ENCODE results near the gene DIDO1. TPM values are rescaled to one million over a fixed set of nuclear protein-coding genes. Genes with fewer than 3 reads are reported as not detected.

The DIDO1 gene
- total RNA-seq, 2 experiments from 2014 or later, result 65.1 to 70.6 TPM

DNA sequence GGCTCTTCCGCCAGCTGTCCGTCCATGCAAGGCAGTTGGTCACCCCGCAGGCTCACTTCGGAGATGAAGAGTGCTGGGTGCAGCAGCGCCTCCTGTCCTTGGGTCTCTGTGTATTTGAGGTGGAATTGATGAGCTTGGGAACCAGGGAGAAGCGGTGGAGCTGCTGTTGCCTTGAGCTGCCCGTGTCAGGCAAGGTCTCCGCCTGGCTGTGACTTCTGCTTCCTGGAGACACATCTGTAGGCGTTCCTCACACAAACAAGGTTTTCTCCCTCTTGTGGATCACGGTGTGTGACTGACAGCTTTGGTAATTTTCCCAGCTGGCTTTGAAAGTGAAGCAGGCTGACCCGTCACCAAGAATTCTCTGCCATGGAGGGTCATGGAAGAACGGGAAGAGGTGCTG is 23.7 kb upstream of the DIDO1 start:
- Histone ChIP-seq H4K20me1 (ENCODE audit: insufficient read depth, low read length) (no peaks in the 10 kb centered on the region), H3K36me3 (ENCODE audit: insufficient read depth, low read length) (peaks cover 57% of the 10 kb centered on the region), H3K4me1 (ENCODE audit: insufficient read depth, low read length, poor library complexity, severe bottlenecking) (peaks cover 22% of the 10 kb centered on the region), H3K9me3 (ENCODE audit: low read length) (peaks cover 10% of the 10 kb centered on the region), H2AFZ (ENCODE audit: low read length) (no peak overlapping the region), H3K4me2 (ENCODE audit: low read length) (no peak overlapping the region), H3K4me3 (ENCODE audit: low read depth, low read length, poor library complexity, severe bottlenecking) (no peak overlapping the region), H3K27ac (ENCODE audit: low read depth, low read length, poor library complexity, severe bottlenecking) (no peak overlapping the region), H3K79me2 (ENCODE audit: insufficient read depth, low read depth, low read length) (no peaks in the 10 kb centered on the region), H3K9me2 (ENCODE audit: insufficient read depth, low read length) (no peaks in the 10 kb centered on the region)
- TF ChIP-seq, protein P1, sequence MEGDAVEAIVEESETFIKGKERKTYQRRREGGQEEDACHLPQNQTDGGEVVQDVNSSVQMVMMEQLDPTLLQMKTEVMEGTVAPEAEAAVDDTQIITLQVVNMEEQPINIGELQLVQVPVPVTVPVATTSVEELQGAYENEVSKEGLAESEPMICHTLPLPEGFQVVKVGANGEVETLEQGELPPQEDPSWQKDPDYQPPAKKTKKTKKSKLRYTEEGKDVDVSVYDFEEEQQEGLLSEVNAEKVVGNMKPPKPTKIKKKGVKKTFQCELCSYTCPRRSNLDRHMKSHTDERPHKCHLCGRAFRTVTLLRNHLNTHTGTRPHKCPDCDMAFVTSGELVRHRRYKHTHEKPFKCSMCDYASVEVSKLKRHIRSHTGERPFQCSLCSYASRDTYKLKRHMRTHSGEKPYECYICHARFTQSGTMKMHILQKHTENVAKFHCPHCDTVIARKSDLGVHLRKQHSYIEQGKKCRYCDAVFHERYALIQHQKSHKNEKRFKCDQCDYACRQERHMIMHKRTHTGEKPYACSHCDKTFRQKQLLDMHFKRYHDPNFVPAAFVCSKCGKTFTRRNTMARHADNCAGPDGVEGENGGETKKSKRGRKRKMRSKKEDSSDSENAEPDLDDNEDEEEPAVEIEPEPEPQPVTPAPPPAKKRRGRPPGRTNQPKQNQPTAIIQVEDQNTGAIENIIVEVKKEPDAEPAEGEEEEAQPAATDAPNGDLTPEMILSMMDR (conservative IDR thresholded peaks at IDR 0.05; ENCODE audit: low read length), result no peak
- TF ChIP-seq EZH2phosphoT487 (IDR thresholded peaks at IDR 0.05; ENCODE audit: borderline replicate concordance, low read depth, low read length), result no peak
- DNase-seq (ENCODE audit: low spot score), result no peak
- CTCF ChIA-PET (ENCODE audit: unreplicated experiment), result no interaction called here
- no TSS peak for BruUV-seq (replicated peaks)
- POLR2A ChIA-PET, result interaction anchor here (0.8 kb wide), 1 partner anchor 13 kb away, joined by 3 read pairs; no protein-coding TSS in a partner anchor
- intact Hi-C loops (cut with micrococcal nuclease; ENCODE audit: unreplicated experiment), result loop anchor here (10.0 kb wide), 1 partner anchor 55 kb away; the partner anchor contains the start of gene BHLHE23

DNA sequence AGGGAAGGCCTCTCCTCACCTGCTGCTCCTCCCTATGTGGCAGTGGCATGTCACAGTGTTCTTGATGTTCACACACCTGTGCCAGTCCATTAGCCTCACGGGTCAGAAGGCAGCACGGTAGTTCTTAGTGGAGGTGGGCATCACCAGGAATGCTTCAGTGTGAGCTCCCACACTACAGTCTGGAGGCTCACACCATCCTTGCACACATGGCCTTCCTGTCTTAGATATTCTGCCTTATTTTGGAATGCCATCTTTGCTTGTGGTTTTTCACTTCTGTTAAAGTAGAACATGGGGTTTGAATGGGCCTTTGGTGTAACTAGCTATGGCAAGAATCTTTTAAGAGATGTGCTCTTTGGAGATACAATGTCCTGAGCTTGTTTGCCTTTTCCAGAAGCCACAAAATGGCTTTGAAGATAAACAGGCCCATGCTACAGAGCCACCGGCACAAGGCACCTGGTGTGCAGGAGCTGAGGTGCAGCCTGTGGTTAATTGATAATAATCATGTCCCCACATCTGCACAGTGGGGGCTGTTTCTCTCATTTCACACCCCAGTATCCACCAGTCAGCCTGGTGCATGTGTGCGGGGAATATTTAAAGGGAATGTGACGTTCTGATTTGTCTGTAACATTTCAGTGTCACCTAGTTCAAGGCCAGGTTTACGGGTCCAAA is 23.0 kb upstream of the DIDO1 start:
- CTCF ChIA-PET (ENCODE audit: unreplicated experiment), result no interaction called here
- DNase-seq (ENCODE audit: low spot score), result peak; percentile 8
- no peak for TF ChIP-seq EZH2phosphoT487 (IDR thresholded peaks at IDR 0.05; ENCODE audit: borderline replicate concordance, low read depth, low read length)
- TF ChIP-seq, protein P1 (conservative IDR thresholded peaks at IDR 0.05; ENCODE audit: low read length), result no peak
- Histone ChIP-seq H3K9me2 (ENCODE audit: insufficient read depth, low read length) (no peaks in the 10 kb centered on the region), H3K4me3 (ENCODE audit: low read depth, low read length, poor library complexity, severe bottlenecking) (no peak overlapping the region), H3K79me2 (ENCODE audit: insufficient read depth, low read depth, low read length) (no peaks in the 10 kb centered on the region), H3K4me2 (ENCODE audit: low read length) (no peak overlapping the region), H3K27ac (ENCODE audit: low read depth, low read length, poor library complexity, severe bottlenecking) (no peak overlapping the region), H2AFZ (ENCODE audit: low read length) (no peak overlapping the region), H3K9me3 (ENCODE audit: low read length) (peaks cover 10% of the 10 kb centered on the region), H3K4me1 (ENCODE audit: insufficient read depth, low read length, poor library complexity, severe bottlenecking) (peaks cover 16% of the 10 kb centered on the region), H4K20me1 (ENCODE audit: insufficient read depth, low read length) (no peaks in the 10 kb centered on the region), H3K36me3 (ENCODE audit: insufficient read depth, low read length) (peaks cover 64% of the 10 kb centered on the region)
- intact Hi-C loops (cut with micrococcal nuclease; ENCODE audit: unreplicated experiment), result no loop called here
- POLR2A ChIA-PET, result interaction anchor here (0.5 to 0.7 kb wide), 2 partner anchors 37 to 341 kb away, joined by 3 to 5 read pairs; no protein-coding TSS in a partner anchor
- no TSS peak for BruUV-seq (replicated peaks)
